Activated CD8-positive, alpha-beta memory T cell treated with anti-CD3 and anti-CD28 coated beads, Interleukin-2, amount 10 ng/mL, durations not matched to agents 7 days and 5 days (primary cell): ENCODE measurements around the gene ZSWIM5. TPM values are rescaled to one million over a fixed set of nuclear protein-coding genes. Genes with fewer than 3 reads are reported as not detected.
A peak's percentile ranks its signal among the peaks of the same experiment; 100 is the strongest.
"Not testable (repeated sequence)": the region's sequence is repeated elsewhere in the genome, so short reads cannot be mapped to it uniquely, and the experiment has no call there.

Experiments
- ATAC-seq: fragments of 150-1000 bp; cut with Tn5 transposase; one replicate; pipeline ENCODE4 v1.10.0; 2021; ENCODE audit warnings: moderate library complexity
- CTCF ChIA-PET: fragments of 350-600 bp; sonication (Branson Sonifier 250); formaldehyde crosslinking; loops from one replicate; lab custom pipeline; 2021; ENCODE audit warnings: antibody characterized with exemption; lab: Charles Lee
- DNase-seq: peaks from one replicate; pipeline ENCODE4 v3.0.0-alpha.2; 2020
- H3K27ac Mint-ChIP-seq: one replicate; pipeline ENCODE4 v1.8.0; 2021; ENCODE audit warnings: mild to moderate bottlenecking, mixed read lengths
- H3K27me3 Mint-ChIP-seq: one replicate; pipeline ENCODE4 v1.8.0; 2021; ENCODE audit warnings: mixed read lengths
- H3K36me3 Mint-ChIP-seq: one replicate; pipeline ENCODE4 v1.8.0; 2021; ENCODE audit warnings: mild to moderate bottlenecking, mixed read lengths
- H3K4me1 Mint-ChIP-seq: one replicate; pipeline ENCODE4 v1.8.0; 2021; ENCODE audit warnings: mixed read lengths
- H3K4me3 Mint-ChIP-seq: one replicate; pipeline ENCODE4 v1.8.0; 2021; ENCODE audit warnings: mild to moderate bottlenecking, moderate library complexity, mixed read lengths
- H3K9me3 Mint-ChIP-seq: one replicate; pipeline ENCODE4 v1.8.0; 2022; ENCODE audit warnings: low read depth, mixed read lengths
- total RNA-seq, 2 experiments: library from RNA; stranded (reverse); gene quantifications; one replicate each; pipeline ENCODE4 v1.2.3, GENCODE V29; 2021

Gene ZSWIM5
- total RNA-seq, 2 experiments from 2014 or later = 0.47 to 0.64 TPM

DNA sequence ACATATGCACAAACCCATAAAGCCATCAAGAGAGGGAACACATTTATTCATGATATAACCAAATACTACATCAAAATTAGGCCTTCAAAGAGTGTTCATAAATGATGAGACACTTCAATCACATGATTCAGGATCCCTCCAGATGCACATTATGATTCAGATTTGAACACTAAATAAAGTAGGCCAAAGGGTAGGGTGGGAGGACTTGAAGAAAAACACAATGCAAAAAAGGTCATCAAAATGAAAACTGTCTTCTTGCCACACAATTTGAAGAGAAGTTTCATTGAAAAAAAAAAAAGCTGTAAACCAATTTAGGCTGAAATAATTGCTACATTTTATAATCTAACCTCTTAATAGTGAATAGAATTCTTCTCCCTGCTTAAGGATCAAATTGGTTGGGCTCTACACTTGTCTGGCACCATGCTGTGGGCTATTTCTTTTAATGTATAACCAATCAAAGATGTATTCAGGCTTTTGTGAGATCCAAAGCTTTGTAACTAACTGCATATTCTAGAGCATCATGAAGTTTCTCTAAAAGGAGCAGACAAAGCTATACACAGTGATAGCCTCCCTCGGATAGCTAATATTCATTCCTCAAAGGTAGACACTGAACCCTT is 58.1 kb downstream of the ZSWIM5 start:
- no peak overlapping the region for H3K4me3 Mint-ChIP-seq
- DNase-seq = no peak
- no peaks in the 10 kb centered on the region for H3K9me3 Mint-ChIP-seq
- ATAC-seq = no peak
- no peaks in the 10 kb centered on the region for H3K27me3 Mint-ChIP-seq
- H3K4me1 Mint-ChIP-seq = no peaks in the 10 kb centered on the region
- H3K36me3 Mint-ChIP-seq = no peaks in the 10 kb centered on the region
- no peak overlapping the region for H3K27ac Mint-ChIP-seq
- CTCF ChIA-PET = interaction anchor here (0.9 kb wide), 1 partner anchor 10 kb away, joined by 3 read pairs; no protein-coding TSS in a partner anchor

- Mint-ChIP-seq H3K9me3 (no peaks in the 10 kb centered on the region), H3K27me3 (no peaks in the 10 kb centered on the region), H3K36me3 (no peaks in the 10 kb centered on the region), H3K4me3 (no peak overlapping the region), H3K27ac (no peak overlapping the region), H3K4me1 (no peaks in the 10 kb centered on the region)
- DNase-seq = no peak
- no peak for ATAC-seq
- CTCF ChIA-PET = no interaction called here
These were observed 59.6 kb downstream of the ZSWIM5 start for GRCh38 chr1:45146833-45147232.

- no peaks in the 10 kb centered on the region for H3K36me3 Mint-ChIP-seq
- no peak for ATAC-seq
- no peaks in the 10 kb centered on the region for H3K9me3 Mint-ChIP-seq
These were observed 65.0 kb downstream of the ZSWIM5 start for GRCh38 chr1:45141247-45142003.

GRCh38 chr1:45136984-45137383 is 69.4 kb downstream of the ZSWIM5 start:
- CTCF ChIA-PET = no interaction called here
- H3K27me3 Mint-ChIP-seq = peaks cover 2% of the 10 kb centered on the region
- ATAC-seq (no peak), DNase-seq (no peak)
- no peaks in the 10 kb centered on the region for H3K36me3 Mint-ChIP-seq
- no peak overlapping the region for H3K27ac Mint-ChIP-seq
- H3K4me3 Mint-ChIP-seq = no peak overlapping the region
- H3K4me1 Mint-ChIP-seq = no peaks in the 10 kb centered on the region
- no peaks in the 10 kb centered on the region for H3K9me3 Mint-ChIP-seq

More at GRCh38 chr1:45141247-45142003, 65.0 kb downstream of the ZSWIM5 start:
- Mint-ChIP-seq H3K27ac (no peak overlapping the region), H3K27me3 (peaks cover 2% of the 10 kb centered on the region), H3K4me3 (no peak overlapping the region), H3K4me1 (no peaks in the 10 kb centered on the region)
- CTCF ChIA-PET = no interaction called here
- no peak for DNase-seq

- ATAC-seq (no peak), DNase-seq (no peak)
- peaks cover 2% of the 10 kb centered on the region for H3K27me3 Mint-ChIP-seq
- H3K4me3 Mint-ChIP-seq = no peak overlapping the region
- no peaks in the 10 kb centered on the region for H3K4me1 Mint-ChIP-seq
- no peak overlapping the region for H3K27ac Mint-ChIP-seq
- no peaks in the 10 kb centered on the region for H3K9me3 Mint-ChIP-seq
- no peaks in the 10 kb centered on the region for H3K36me3 Mint-ChIP-seq
- CTCF ChIA-PET = no interaction called here
These were observed 71.1 kb downstream of the ZSWIM5 start for GRCh38 chr1:45135316-45135715.

- CTCF ChIA-PET = no interaction called here
- ATAC-seq (no peak), DNase-seq (no peak)
- Mint-ChIP-seq H3K9me3 (no peaks in the 10 kb centered on the region), H3K36me3 (no peaks in the 10 kb centered on the region), H3K4me3 (no peak overlapping the region), H3K27ac (no peak overlapping the region), H3K4me1 (no peaks in the 10 kb centered on the region), H3K27me3 (no peaks in the 10 kb centered on the region)
These were observed 71.9 kb downstream of the ZSWIM5 start for GRCh38 chr1:45134461-45134873.

DNA sequence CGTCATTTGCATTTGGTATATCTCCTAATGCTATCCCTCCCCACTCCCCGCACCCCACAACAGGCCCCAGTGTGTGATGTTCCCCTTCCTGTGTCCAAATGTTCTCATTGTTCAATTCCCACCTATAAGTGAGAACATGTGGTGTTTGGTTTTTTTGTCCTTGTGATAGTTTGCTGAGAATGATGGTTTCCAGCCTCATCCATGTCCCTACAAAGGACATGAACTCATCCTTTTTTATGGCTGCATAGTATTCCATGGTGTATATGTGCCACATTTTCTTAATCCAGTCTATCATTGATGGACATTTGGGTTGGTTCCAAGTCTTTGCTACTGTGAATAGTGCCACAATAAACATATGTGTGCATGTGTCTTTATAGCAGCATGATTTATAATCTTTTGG is 73.7 kb downstream of the ZSWIM5 start:
- H3K4me3 Mint-ChIP-seq, H3K27me3 Mint-ChIP-seq, ATAC-seq, DNase-seq, H3K4me1 Mint-ChIP-seq, H3K36me3 Mint-ChIP-seq, CTCF ChIA-PET, H3K27ac Mint-ChIP-seq, H3K9me3 Mint-ChIP-seq: not testable (repeated sequence)

DNA sequence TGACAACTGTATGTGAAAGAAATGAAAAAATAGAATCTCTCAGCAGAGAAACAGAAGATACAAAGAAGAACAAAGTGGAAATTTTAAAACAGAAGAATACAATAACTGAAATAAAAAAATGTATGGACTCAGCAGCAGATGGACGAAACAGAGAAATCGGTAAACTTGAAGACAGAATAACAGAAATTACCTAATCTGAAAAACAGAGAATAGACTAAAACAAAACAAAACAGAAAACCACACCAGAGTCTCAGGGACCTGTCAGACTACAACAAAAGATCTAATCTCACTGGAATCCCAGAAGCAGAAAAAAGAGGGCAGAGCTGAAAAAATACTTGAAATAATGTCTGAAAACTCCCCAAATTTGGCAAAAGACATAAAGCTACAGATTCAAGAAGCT is 83.0 kb downstream of the ZSWIM5 start:
- H3K4me3 Mint-ChIP-seq = no peak overlapping the region

GRCh38 chr1:45122724-45123123 is 83.7 kb downstream of the ZSWIM5 start:
- no peaks in the 10 kb centered on the region for H3K36me3 Mint-ChIP-seq
- H3K27me3 Mint-ChIP-seq = no peaks in the 10 kb centered on the region
- H3K4me1 Mint-ChIP-seq = peaks cover 3% of the 10 kb centered on the region
- DNase-seq = no peak
- no peaks in the 10 kb centered on the region for H3K9me3 Mint-ChIP-seq
- H3K27ac Mint-ChIP-seq = no peak overlapping the region
- ATAC-seq = no peak
- CTCF ChIA-PET = no interaction called here
- no peak overlapping the region for H3K4me3 Mint-ChIP-seq

More for the DNA sequence above, 83.0 kb downstream of the ZSWIM5 start:
- Mint-ChIP-seq H3K36me3 (no peaks in the 10 kb centered on the region), H3K4me1 (peaks cover 2% of the 10 kb centered on the region), H3K9me3 (no peaks in the 10 kb centered on the region), H3K27me3 (no peaks in the 10 kb centered on the region), H3K27ac (no peak overlapping the region)
- ATAC-seq (no peak), DNase-seq (no peak)
- CTCF ChIA-PET = no interaction called here

DNA sequence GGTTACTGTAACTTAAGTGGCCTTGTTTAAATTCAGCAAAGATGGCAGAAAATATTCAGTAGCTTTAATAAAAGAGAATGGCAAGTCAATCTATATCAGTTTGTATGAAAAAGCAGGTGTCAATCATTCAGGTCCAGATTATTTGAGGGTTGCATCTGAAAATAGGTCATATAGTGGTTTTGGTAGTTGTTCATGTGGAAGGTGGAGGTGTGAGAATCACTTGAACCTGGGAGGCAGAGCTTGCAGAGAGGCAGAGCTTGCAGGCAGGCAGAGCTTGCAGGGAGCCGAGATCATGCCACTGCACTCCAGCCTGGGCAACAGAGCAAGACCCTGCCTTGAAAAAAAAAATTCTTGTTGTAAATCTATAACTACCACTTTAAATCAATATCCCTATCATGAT is 88.6 kb downstream of the ZSWIM5 start:
- Mint-ChIP-seq H3K4me3 (no peak overlapping the region), H3K36me3 (no peaks in the 10 kb centered on the region), H3K9me3 (no peaks in the 10 kb centered on the region), H3K4me1 (peaks cover 19% of the 10 kb centered on the region), H3K27me3 (no peaks in the 10 kb centered on the region), H3K27ac (no peak overlapping the region)
- no peak for DNase-seq
- CTCF ChIA-PET = no interaction called here
- no peak for ATAC-seq

DNA sequence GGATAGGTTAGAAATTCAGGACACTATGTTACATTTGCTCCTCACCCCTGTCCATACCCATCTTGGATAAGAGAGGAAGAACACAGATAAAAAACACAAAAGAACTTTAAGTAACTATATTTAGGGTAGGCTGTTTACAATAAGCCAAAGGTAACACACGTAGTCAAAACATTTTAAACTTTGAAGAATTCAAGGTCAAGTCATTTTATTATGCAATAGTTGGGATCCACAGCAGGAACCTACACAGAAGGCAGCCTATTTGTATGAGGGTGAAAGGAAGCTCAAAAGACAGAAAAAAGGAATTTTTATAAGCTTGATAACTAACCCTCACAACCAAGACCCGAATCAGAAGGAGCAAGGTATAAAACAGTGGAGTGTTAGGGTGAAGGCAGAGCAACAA is 89.6 kb downstream of the ZSWIM5 start:
- Mint-ChIP-seq H3K27me3 (no peaks in the 10 kb centered on the region), H3K27ac (no peak overlapping the region), H3K9me3 (no peaks in the 10 kb centered on the region), H3K4me1 (peaks cover 16% of the 10 kb centered on the region), H3K36me3 (no peaks in the 10 kb centered on the region), H3K4me3 (no peak overlapping the region)
- DNase-seq = no peak
- CTCF ChIA-PET = no interaction called here
- ATAC-seq = no peak

- Mint-ChIP-seq H3K27me3 (no peaks in the 10 kb centered on the region), H3K4me1 (peaks cover 16% of the 10 kb centered on the region), H3K36me3 (no peaks in the 10 kb centered on the region), H3K27ac (no peak overlapping the region), H3K4me3 (no peak overlapping the region), H3K9me3 (no peaks in the 10 kb centered on the region)
- CTCF ChIA-PET = no interaction called here
- peak; percentile 65 for ATAC-seq
- DNase-seq = no peak
These were observed 90.1 kb downstream of the ZSWIM5 start for GRCh38 chr1:45116340-45116739.

DNA sequence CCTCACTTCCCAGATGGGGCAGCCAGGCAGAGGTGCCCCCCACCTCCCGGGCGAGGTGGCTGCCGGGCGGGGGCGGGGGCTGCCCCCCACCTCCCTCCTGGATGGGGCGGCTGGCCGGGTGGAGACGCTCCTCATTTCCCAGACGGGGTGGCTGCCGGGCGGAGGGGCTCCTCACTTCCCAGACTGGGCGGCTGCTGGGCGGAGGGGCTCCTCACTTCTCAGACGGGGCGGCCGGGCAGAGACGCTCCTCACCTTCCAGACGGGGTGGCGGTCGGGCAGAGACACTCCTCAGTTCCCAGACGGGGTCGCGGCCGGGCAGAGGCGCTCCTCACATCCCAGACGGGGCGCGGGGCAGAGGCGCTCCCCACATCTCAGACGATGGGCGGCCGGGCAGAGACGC is 91.2 kb downstream of the ZSWIM5 start:
- peaks cover 16% of the 10 kb centered on the region for H3K4me1 Mint-ChIP-seq
- CTCF ChIA-PET, H3K27ac Mint-ChIP-seq, H3K27me3 Mint-ChIP-seq, H3K9me3 Mint-ChIP-seq, H3K4me3 Mint-ChIP-seq, DNase-seq, ATAC-seq, H3K36me3 Mint-ChIP-seq: not testable (repeated sequence)

GRCh38 chr1:45112661-45113060 is 93.7 kb downstream of the ZSWIM5 start:
- CTCF ChIA-PET = no interaction called here
- H3K27me3 Mint-ChIP-seq = no peaks in the 10 kb centered on the region
- H3K36me3 Mint-ChIP-seq = no peaks in the 10 kb centered on the region
- H3K4me1 Mint-ChIP-seq = peaks cover 15% of the 10 kb centered on the region
- no peak overlapping the region for H3K27ac Mint-ChIP-seq
- ATAC-seq (no peak), DNase-seq (no peak)
- no peak overlapping the region for H3K4me3 Mint-ChIP-seq
- no peaks in the 10 kb centered on the region for H3K9me3 Mint-ChIP-seq
